ENCODE results near the gene FIS1. TPM values are rescaled to one million over a fixed set of nuclear protein-coding genes. Genes with fewer than 3 reads are reported as not detected.

FIS1 gene
- total and polyA plus RNA-seq, 7 donors, result 190 to 443 (median 284) TPM

DNA sequence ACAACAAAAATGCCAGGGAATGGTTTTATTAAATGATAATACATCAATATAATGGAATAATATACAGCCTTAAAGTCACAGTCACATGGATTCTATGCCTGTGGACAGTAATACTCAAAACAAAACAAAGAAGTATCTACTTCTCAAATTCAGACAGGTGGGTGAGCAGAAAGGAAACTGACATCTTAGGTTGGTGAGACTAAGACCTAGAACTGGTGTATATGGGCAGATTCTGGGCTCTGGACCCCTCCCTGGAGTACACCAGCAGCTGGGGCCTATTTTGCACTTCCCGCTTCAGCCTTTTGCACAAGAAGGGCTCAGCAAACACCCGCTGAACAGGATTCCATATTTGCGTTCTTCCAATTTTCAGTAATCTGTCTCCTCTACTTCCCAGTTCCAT, 5.4 kb upstream of the FIS1 start:
- 90 to 91% methylated on average over 3 of the region's 3 CpGs for WGBS, 2 donors
- Histone ChIP-seq H3K4me3 (no peak overlapping the region), H3K27me3 (no peaks in the 10 kb centered on the region), H3K27ac (no peak overlapping the region), H3K4me1 (peaks cover 0 to 40% (median 25%) of the 10 kb centered on the region in 4 donors), H3K36me3 (peaks cover 0 to 7% (median 6%) of the 10 kb centered on the region in 4 donors), H3K9me3 (no peaks in the 10 kb centered on the region)
- intact Hi-C loops (cut with DNase I), result no loop called here
- no peak for DNase-seq
- TF ChIP-seq POLR2A (IDR thresholded peaks at IDR 0.05), result no peak
- TF ChIP-seq, protein P1, sequence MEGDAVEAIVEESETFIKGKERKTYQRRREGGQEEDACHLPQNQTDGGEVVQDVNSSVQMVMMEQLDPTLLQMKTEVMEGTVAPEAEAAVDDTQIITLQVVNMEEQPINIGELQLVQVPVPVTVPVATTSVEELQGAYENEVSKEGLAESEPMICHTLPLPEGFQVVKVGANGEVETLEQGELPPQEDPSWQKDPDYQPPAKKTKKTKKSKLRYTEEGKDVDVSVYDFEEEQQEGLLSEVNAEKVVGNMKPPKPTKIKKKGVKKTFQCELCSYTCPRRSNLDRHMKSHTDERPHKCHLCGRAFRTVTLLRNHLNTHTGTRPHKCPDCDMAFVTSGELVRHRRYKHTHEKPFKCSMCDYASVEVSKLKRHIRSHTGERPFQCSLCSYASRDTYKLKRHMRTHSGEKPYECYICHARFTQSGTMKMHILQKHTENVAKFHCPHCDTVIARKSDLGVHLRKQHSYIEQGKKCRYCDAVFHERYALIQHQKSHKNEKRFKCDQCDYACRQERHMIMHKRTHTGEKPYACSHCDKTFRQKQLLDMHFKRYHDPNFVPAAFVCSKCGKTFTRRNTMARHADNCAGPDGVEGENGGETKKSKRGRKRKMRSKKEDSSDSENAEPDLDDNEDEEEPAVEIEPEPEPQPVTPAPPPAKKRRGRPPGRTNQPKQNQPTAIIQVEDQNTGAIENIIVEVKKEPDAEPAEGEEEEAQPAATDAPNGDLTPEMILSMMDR (IDR thresholded peaks at IDR 0.05), result no peak
- TF ChIP-seq POLR2AphosphoS5 (IDR thresholded peaks at IDR 0.05), result no peak
- TF ChIP-seq EP300 (IDR thresholded peaks at IDR 0.05), result no peak

DNA sequence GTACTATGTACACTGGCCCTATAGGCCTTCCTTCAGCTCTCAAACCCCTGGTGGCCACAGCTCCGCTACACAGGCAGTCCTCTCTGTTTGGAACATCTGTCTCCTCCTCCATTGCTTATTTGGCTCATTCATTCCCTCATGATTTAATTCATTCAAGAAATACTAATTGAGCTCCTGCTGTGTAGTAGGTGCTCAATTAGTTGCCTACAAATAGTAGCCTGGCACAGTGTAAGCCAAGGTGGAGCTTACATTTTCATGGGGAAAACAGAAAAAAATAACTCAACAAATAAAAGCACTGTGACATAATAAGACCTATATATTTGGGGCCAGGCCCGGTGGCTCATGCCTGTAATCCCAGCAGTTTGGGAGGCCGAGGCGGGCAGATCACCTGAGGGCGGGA, 3.4 kb upstream of the FIS1 start:
- 98% methylated on average over 5 of the region's 5 CpGs for WGBS, 2 donors
- TF ChIP-seq POLR2AphosphoS5 (IDR thresholded peaks at IDR 0.05) (no peak), EP300 (IDR thresholded peaks at IDR 0.05) (no peak), POLR2A (IDR thresholded peaks at IDR 0.05) (no peak)
- TF ChIP-seq, protein P1 (IDR thresholded peaks at IDR 0.05), result no peak
- Histone ChIP-seq H3K9me3 (no peaks in the 10 kb centered on the region), H3K27ac (no peak overlapping the region), H3K4me3 (no peak overlapping the region), H3K4me1 (peaks cover 0 to 55% (median 36%) of the 10 kb centered on the region in 4 donors), H3K36me3 (peaks cover 0 to 7% (median 6%) of the 10 kb centered on the region in 4 donors), H3K27me3 (no peaks in the 10 kb centered on the region)
- DNase-seq, result no peak
- intact Hi-C loops (cut with DNase I), result no loop called here

DNA sequence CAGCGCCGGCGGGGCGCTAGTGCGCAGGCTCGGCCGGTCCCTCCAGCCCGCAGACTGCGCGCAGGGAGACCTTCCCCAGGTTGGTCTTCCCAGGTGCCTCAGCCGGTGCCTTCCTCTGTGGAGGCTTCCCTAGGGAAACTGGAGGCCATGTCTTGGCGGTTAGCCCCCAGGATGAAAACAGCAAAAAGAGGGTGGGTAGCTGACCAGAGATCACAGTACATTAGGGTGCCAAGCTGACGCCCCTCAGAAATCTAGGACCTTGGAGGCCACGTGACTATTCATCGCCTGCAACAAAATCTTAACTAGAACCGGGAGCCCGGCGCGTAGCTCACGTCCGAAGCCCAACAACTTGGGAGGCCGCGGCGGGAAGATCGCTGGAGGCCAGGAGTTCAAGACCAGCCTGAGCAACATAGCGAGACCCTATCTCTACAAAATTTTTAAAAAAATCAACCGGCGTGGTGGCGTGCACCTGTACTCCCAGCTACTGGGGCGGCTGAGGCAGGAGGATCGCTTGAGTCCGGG, 327 bp upstream of the FIS1 start:
- intact Hi-C loops (cut with DNase I), result no loop called here
- H3K9me3 ChIP-seq, result no peaks in the 10 kb centered on the region
- TF ChIP-seq, protein P1 (IDR thresholded peaks at IDR 0.05), result no peak
- no peak for TF ChIP-seq POLR2AphosphoS5 (IDR thresholded peaks at IDR 0.05)
- H3K27ac ChIP-seq, result peak overlapping the region; percentile 89 to 99 (median 96)
- peaks cover 10 to 22% (median 13%) of the 10 kb centered on the region in 4 donors for H3K36me3 ChIP-seq
- H3K4me1 ChIP-seq, result peaks cover 0 to 42% (median 30%) of the 10 kb centered on the region in 4 donors
- WGBS, 2 donors, result 27 to 37% methylated on average over 32 of the region's 32 CpGs
- peak overlapping the region; percentile 60 to 91 (median 84) for H3K4me3 ChIP-seq
- DNase-seq, result no peak
- H3K27me3 ChIP-seq, result no peaks in the 10 kb centered on the region

DNA sequence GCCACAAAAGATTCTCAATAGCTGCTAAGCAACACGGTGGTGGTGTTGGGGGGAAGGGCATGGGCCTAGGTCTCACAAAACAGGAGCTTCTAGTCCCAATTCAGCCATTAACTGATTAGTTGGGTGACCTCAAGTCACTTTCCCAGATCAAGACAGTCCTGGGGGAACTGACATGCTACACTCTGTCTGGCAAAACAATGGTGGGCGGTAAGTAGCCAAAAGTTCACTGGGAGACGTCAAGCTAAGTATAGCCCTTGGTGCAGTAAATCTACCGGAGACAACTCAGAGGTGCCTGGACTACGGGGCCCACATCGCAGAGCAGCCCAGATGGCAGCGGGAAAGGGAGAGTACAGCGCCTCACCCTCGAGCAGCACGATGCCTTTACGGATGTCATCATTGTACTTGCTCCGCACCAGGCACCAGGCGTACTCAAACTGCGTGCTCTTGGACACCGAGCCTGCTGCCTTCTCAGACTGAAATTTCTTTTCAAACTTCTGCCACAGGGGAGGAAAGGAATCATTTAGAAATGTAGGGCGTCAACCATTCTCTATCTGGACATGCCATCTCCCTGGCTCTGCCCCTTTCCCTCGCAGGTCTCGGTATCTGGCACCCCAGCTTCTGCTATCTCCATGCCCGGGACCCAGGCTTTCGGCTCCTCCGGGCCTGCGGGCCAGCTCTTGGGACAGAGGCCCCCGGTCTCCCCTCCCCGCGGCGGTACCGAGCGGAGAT, 1.1 kb downstream of the FIS1 start:
- Histone ChIP-seq H3K36me3 (peaks cover 18 to 30% (median 21%) of the 10 kb centered on the region in 4 donors), H3K4me1 (peaks cover 0 to 42% (median 28%) of the 10 kb centered on the region in 4 donors), H3K27me3 (no peaks in the 10 kb centered on the region), H3K4me3 (peak overlapping the region; percentile 60 to 91 (median 84)), H3K27ac (peak overlapping the region; percentile 89 to 99 (median 96)), H3K9me3 (no peaks in the 10 kb centered on the region)
- no peak for DNase-seq
- 15 to 22% methylated on average over 28 of the region's 28 CpGs for WGBS, 2 donors
- intact Hi-C loops (cut with DNase I), result loop anchor here (1.0 to 5.0 kb wide), 2 partner anchors 26 to 1837 kb away; partner anchors contain the start of genes BUD31, PDAP1 and ZNHIT1
- no peak for TF ChIP-seq POLR2A (IDR thresholded peaks at IDR 0.05)
- TF ChIP-seq, protein P1 (IDR thresholded peaks at IDR 0.05), result no peak
- TF ChIP-seq EP300 (IDR thresholded peaks at IDR 0.05), result no peak
- TF ChIP-seq POLR2AphosphoS5 (IDR thresholded peaks at IDR 0.05), result peak in 1 of 4 donors; percentile 15
